GM19043 (cell line): ENCODE measurements around the gene RAB26.
"Not testable (repeated sequence)": the region's sequence is repeated elsewhere in the genome, so short reads cannot be mapped to it uniquely, and the experiment has no call there.

Source experiments
- ATAC-seq: cut with Tn5 transposase; IDR thresholded peaks from one replicate; pipeline ENCODE4 v1.9.1; 2021; ENCODE audit warnings: low read depth; ENCODE audit not compliant: unreplicated experiment

Gene RAB26

DNA sequence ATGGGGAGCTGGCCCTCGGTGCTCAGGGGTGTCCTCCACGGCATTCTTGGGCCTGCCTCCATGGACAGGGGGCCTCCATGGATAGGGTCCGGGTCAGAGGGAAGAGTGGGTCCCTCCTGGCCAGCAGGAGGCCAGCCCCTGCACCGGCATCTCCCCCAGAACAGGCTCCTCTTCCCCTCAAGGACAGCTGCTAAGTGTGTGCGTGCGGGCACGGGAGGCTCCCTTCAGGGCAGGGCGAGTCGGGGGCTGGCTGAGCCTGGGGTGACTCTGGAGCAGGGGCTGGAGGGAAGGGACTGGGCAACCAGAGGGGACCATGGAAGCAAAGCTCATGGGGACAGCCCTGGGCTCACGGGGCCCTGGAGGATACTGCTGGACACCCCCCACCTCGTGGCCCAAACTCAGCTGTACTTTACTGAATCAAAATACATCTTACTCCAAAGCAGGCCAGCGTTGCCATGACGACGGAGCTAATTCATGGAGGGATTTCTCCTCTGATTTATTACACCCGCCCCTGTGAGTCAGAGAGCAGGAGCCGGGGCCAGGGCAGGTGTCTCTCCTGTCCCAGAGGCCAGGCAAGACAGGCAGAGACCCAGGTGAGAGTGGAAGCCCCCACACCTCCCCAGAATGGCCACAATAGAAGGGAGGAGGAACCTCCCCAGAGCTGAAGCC, 45.9 kb downstream of the RAB26 start:
- no peak for ATAC-seq

DNA sequence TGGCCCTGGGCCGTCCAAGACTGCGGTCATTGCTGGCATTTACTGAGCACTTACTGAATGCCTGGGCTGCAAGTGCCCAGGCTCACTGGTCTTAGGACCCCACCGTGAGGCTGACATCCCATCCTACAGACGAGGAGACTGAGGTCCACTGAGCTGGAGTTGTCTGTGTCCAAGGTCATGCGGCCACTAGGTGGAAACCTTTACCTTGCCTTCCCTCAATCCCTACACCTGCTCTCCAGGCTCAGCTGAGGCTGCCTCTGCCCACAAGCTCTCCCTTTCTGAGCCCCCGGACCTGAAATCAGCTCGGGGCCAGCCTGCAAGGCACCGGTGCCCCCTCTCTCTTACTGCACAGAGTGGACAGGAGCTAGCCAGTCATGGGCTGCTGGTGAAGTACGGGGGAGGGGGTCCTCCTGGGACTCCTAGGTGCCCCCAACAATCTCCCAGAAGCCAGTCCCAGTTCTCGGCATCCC, 46.5 kb downstream of the RAB26 start:
- no peak for ATAC-seq

DNA sequence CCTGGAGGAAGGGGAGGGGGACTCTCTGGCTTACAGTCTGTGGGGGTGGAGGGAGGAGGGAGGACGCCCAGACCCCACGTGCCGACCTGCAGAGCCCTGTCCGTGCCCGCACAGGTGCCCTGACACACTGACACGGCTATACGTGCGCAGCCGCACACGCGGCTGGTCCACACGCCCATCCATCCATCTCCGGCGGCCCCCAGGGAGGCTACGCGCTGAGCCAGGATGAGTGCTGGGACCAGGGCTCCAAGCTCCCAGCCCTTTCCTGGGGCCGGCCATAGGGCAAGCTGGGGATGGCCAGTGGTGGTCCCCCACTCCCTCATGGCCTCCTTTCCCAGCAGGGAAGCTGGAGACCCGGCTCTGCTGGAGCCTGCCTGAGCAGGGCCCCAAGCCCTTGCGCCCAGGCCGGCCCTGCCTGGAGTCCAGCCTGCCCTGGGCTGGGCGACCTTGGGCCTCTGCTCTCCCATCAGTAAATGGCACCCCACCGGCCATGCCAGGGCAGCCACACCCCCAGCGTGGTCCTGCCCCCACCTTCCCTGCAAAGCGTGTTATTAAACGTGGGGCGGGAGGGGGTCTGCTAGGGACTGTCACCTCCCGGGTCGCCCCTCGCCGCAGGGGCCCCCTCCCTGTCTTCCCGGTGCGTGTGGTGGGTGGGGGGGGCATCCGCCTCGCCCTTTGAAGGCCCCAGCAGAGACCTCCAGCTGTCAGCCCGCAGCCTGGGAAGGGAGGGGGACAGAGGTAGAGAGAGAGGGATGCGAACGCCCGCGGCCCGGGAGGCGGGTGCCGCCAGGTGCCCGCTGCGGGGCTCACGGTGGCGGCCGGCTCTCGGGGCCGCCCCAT, 47.1 kb downstream of the RAB26 start:
- ATAC-seq, result no peak

- ATAC-seq, result no peak
Observed at GRCh38 chr16:2196162-2196980, 47.9 kb downstream of the RAB26 start, which contains the start of gene CASKIN1. CASKIN1 (minus strand) TSS chr16:2196605; CDS start chr16:2196432, 173 bp downstream.

DNA sequence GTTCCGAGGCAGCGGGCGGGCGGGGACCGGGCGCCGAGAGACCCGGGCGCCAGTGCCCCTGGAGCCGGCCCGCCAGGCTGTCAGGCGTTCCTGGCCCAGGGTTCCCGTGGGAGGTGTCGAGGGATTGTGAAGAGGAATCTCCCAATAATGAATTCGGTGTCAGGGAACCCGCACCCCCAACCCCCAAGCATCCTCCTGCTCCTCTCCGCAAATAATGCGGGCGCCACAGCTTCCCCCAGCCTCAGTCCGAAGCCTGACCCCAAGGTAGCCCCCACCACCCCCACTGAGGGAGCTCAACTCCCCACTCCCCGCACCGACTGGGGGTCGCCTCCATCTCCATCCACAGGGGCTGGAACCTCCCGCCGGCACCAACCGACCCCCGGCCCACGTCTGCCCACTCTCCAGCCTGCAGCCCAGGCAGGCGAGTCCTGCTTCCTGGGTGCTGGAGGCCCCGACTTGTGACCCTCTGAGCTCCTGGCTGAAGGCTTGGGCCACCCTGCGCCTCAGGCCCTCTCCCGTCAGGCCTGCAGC, 48.6 kb downstream of the RAB26 start:
- no peak for ATAC-seq

DNA sequence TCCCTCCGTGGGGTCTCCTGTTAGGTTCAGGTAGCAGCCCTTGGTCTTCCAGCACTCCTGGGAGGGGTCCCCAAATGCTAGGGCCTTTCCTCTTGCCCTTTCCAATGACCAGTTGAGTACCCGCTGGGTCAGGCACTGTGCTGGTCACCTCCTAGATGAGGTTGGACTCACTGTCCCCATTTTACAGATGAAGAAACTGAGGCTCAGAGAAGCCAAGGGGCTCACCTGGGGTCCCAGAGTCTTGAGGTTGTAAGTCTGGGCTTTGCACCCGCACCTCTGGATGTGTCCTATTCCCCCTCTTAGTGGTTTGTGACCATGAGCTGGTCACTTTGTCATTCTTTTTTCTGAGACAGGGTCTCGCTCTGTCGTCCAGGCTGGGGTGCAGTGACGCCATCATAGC, 49.3 kb downstream of the RAB26 start:
- no peak for ATAC-seq

DNA sequence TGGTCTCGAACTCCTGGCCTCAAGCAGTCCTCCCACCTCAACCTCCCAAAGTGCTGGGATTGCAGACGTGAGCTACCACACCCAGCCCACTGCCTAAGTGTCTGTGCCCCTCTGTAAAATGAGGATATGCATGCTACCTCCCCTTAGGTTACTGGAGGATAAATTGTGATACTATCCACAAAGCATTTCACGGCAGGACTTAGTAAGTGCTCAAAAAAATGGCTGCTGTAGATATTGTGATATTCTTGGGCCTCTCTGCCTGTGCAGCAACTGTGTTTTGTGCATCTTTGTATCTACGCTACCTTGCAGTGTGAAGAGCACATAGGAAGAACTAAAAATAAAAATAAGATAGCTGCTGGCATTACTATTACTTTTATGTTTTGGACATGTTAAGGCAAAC, 49.9 kb downstream of the RAB26 start:
- no peak for ATAC-seq

DNA sequence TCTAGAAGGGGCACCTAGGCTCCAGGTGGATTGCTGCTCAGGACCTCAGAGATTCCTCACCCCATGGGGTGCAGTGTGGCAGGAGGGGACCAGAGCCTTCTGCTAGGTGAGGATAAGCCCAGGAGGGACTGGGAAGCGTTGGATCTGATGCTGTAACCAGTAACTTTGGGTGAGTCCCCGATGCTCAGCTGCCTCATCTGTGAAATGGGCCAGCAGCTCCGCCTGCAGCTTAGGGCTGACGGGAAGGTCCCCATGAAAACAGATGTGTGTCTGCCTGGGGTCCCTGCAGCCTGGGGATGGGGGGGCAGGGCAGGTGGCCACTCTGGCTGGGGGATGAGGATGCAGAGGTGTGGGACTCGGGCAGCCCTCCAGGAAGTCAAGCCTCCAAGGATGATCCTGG, 50.7 kb downstream of the RAB26 start:
- no peak for ATAC-seq

- ATAC-seq, result no peak
Observed at GRCh38 chr16:2199621-2200139, 51.3 kb downstream of the RAB26 start.

GRCh38 chr16:2200313-2200712, 51.9 kb downstream of the RAB26 start:
- no peak for ATAC-seq

DNA sequence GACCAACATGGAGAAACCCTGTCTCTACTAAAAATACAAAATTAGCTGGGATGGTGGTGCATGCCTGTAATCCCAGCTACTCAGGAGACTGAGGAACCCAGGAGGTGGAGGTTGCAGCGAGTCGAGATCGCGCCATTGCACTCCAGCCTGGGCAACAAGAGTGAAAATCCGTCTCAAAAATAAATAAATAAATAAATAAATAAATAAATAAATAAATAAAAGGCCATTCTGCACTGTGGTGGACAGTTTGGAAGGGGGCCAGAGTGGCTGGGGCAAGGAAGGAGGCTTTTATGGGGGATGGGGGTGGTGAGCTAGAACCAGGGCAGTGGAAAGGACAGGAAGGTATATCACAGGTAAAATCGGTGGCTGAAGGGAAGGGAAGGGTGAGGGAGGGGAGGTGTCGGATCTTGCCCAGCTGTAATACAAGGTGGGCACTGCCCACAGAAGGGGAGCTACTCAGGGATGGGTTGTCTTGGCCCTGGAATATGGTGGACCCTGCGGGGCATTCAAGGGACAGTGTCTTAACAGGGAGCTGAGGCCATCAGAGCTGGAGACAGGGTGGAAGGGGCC, 54.8 kb downstream of the RAB26 start:
- not testable (repeated sequence) for ATAC-seq
